B cell (primary cell): Measurements from ENCODE around the gene SLC24A3. TPM values are rescaled to one million over a fixed set of nuclear protein-coding genes. Genes with fewer than 3 reads are reported as not detected.

Source experiments
- ATAC-seq: fragments of 200-7000 bp; cut with Tn5 transposase; one replicate; pipeline ENCODE4 v1.10.0; 2021; ENCODE audit warnings: low read depth, mild to moderate bottlenecking, moderate number of reproducible peaks, moderate library complexity
- CTCF ChIA-PET: fragments of 350-600 bp; sonication (Branson Sonifier 250); formaldehyde crosslinking; loops from one replicate; lab custom pipeline; 2021; ENCODE audit warnings: antibody characterized with exemption, inconsistent platforms; lab: Charles Lee
- POLR2A ChIA-PET: fragments of 350-600 bp; sonication (Branson Sonifier 250); formaldehyde crosslinking; loops from one replicate; lab custom pipeline; 2021; ENCODE audit warnings: antibody characterized with exemption; lab: Charles Lee
- DNase-seq: peaks from one replicate; pipeline ENCODE4 v3.0.0; 2013
- H2AFZ ChIP-seq: 2 replicates; pipeline ENCODE4 v1.6.1; 2012; ENCODE audit warnings: mild to moderate bottlenecking, low read depth, low read length; ENCODE audit not compliant: insufficient read depth, poor library complexity, severe bottlenecking
- H3K27ac ChIP-seq, 2 donors: 1 replicate in 1 of 2; 2 replicates in 1 of 2; pipeline ENCODE4 v1.5.1; 2012 to 2013; ENCODE audit warnings: low read length in 2 of 2, mild to moderate bottlenecking in 2 of 2, moderate library complexity in 1 of 2
- H3K27me3 ChIP-seq, 4 experiments: fragments of 200-600 bp in 1 of 4; sonication (generic) in 1 of 4; replicated peaks in 1 of 4; 1 replicate in 2 of 4; 2 replicates in 2 of 4; pipeline versions ENCODE4 v1.6.1 to v1.7.0; 2013 to 2016; ENCODE audit warnings: low read length in 3 of 4, mild to moderate bottlenecking in 2 of 4, mixed read lengths in 1 of 4, moderate library complexity in 1 of 4; ENCODE audit not compliant: insufficient read depth in 4 of 4, control insufficient read depth in 3 of 4; ENCODE audit errors: control extremely low read depth in 1 of 4
- H3K36me3 ChIP-seq, 2 experiments: replicated peaks in 1 of 2; 1 replicate in 1 of 2; 2 replicates in 1 of 2; pipeline versions ENCODE4 v1.6.1 to v1.7.1; 2013; ENCODE audit warnings: low read length in 1 of 2; ENCODE audit not compliant: insufficient read depth in 2 of 2, control insufficient read depth in 1 of 2; ENCODE audit errors: control extremely low read depth in 1 of 2, extremely low read depth in 1 of 2
- H3K4me1 ChIP-seq, 2 donors: fragments of 200-600 bp in 1 of 2; sonication (generic) in 1 of 2; 1 replicate in 1 of 2; 2 replicates in 1 of 2; pipeline versions ENCODE4 v1.5.1 to v1.6.1; 2013 to 2017; ENCODE audit warnings: low read length in 2 of 2; ENCODE audit not compliant: control insufficient read depth in 2 of 2, insufficient read depth in 2 of 2
- H3K4me2 ChIP-seq: replicated peaks from 2 replicates; pipeline ENCODE3; 2012; ENCODE audit warnings: mild to moderate bottlenecking, low read depth, low read length; ENCODE audit not compliant: poor library complexity, severe bottlenecking
- H3K4me3 ChIP-seq, 5 experiments: fragments of 200-600 bp in 1 of 5; sonication (generic) in 1 of 5; 1 replicate in 3 of 5; 2 replicates in 2 of 5; pipeline versions ENCODE4 v1.5.1 to v1.7.0; 2011 to 2016; ENCODE audit warnings: low read length in 4 of 5, mild to moderate bottlenecking in 4 of 5, low read depth in 2 of 5, control low read depth in 1 of 5, moderate library complexity in 1 of 5; ENCODE audit not compliant: insufficient read depth in 1 of 5; ENCODE audit errors: control extremely low read depth in 1 of 5, extremely low read depth in 1 of 5
- H3K79me2 ChIP-seq: fragments of 200-600 bp; sonication (generic); one replicate; pipeline ENCODE4 v1.6.0; 2016; ENCODE audit warnings: low read length; ENCODE audit not compliant: control insufficient read depth, insufficient read depth
- H3K9ac ChIP-seq: fragments of 200-600 bp; sonication (generic); 2 replicates; pipeline ENCODE4 v1.6.1; 2017; ENCODE audit warnings: mild to moderate bottlenecking, low read length, moderate library complexity
- H3K9me3 ChIP-seq, 3 donors: one replicate each; pipeline versions ENCODE4 v1.6.1 to v1.7.1; 2013; ENCODE audit warnings: low read length in 2 of 3; ENCODE audit not compliant: control insufficient read depth in 2 of 3, insufficient read depth in 1 of 3; ENCODE audit errors: control extremely low read depth in 1 of 3
- H4K20me1 ChIP-seq: 2 replicates; pipeline ENCODE4 v1.6.0; 2012; ENCODE audit warnings: mild to moderate bottlenecking, low read length; ENCODE audit not compliant: insufficient read depth, control insufficient read depth, poor library complexity, severe bottlenecking
- H3K27ac Mint-ChIP-seq: one replicate; pipeline ENCODE4 v1.8.0; 2021; ENCODE audit warnings: mixed read lengths
- H3K27me3 Mint-ChIP-seq: one replicate; pipeline ENCODE4 v1.8.0; 2021; ENCODE audit warnings: mixed read lengths
- H3K4me1 Mint-ChIP-seq: one replicate; pipeline ENCODE4 v1.8.0; 2021; ENCODE audit warnings: mixed read lengths
- H3K4me3 Mint-ChIP-seq: one replicate; pipeline ENCODE4 v1.8.0; 2021; ENCODE audit warnings: mixed read lengths
- H3K9me3 Mint-ChIP-seq: one replicate; pipeline ENCODE4 v1.8.0; 2022; ENCODE audit warnings: mixed read lengths; ENCODE audit not compliant: insufficient read depth
- CTCF ChIP-seq: fragments of 200-600 bp; IDR thresholded peaks from one replicate; pipeline ENCODE4 v1.8.0; 2022; ENCODE audit warnings: antibody characterized with exemption, mild to moderate bottlenecking
- EZH2 ChIP-seq: IDR thresholded peaks from 2 replicates; pipeline ENCODE4 v1.6.1; 2012; ENCODE audit warnings: borderline replicate concordance, low read depth, mild to moderate bottlenecking, moderate library complexity, low read length; ENCODE audit not compliant: insufficient read depth, poor library complexity, severe bottlenecking
- WGBS: methylation state at CpG from one replicate; pipeline ENCODE4 v1.1.5; 2013; ENCODE audit warnings: missing lambda C conversion rate; ENCODE audit not compliant: insufficient coverage; 5-methylcytosine and 5-hydroxymethylcytosine counted together
- intact Hi-C: fragments of 100-400 bp; cut with micrococcal nuclease; formaldehyde crosslinking; loops from one replicate; pipeline ENCODE4 v1.10.0; 2022
- polyA plus RNA-seq: library from polyadenylated mRNA; depleted of rRNA; stranded (reverse); fragments of >200 nt; gene quantifications from 2 replicates; pipeline ENCODE4 v1.2.3, GENCODE V29; 2012
- total RNA-seq, 2 donors: library from RNA; stranded (reverse); fragments of 120-200 nt in 1 of 2; gene quantifications; 1 replicate in 1 of 2; 2 replicates in 1 of 2; pipeline versions ENCODE4 v1.2.3 to v1.2.4, GENCODE V29; 2013 to 2022

The SLC24A3 gene
- total and polyA plus RNA-seq, 2 donors (not counting 1 experiment from before 2014, with no cell fraction given), result not detected

- no peaks in the 10 kb centered on the region for H3K36me3 ChIP-seq
- H4K20me1 ChIP-seq, result no peaks in the 10 kb centered on the region
- no peaks in the 10 kb centered on the region for H3K4me1 Mint-ChIP-seq
- no peaks in the 10 kb centered on the region for H3K9me3 Mint-ChIP-seq
- TF ChIP-seq EZH2 (no peak), CTCF (no peak)
- intact Hi-C loops, result no loop called here
- no peaks in the 10 kb centered on the region for H3K27me3 ChIP-seq
- H3K27ac ChIP-seq, result no peak overlapping the region
- no peak overlapping the region for H3K4me3 Mint-ChIP-seq
- no peak for ATAC-seq
- 85% methylated on average over 4 of the region's 4 CpGs for WGBS
- H3K27me3 Mint-ChIP-seq, result no peaks in the 10 kb centered on the region
- ChIA-PET CTCF (no interaction called here), POLR2A (no interaction called here)
- no peak for DNase-seq
- H3K4me3 ChIP-seq, result no peak overlapping the region
- H3K4me2 ChIP-seq, result no peak overlapping the region
- H3K9me3 ChIP-seq, result no peaks in the 10 kb centered on the region
- H3K79me2 ChIP-seq, result no peaks in the 10 kb centered on the region
- no peak overlapping the region for H2AFZ ChIP-seq
- no peak overlapping the region for H3K9ac ChIP-seq
- no peak overlapping the region for H3K27ac Mint-ChIP-seq
- H3K4me1 ChIP-seq, result no peaks in the 10 kb centered on the region
Measured at GRCh38 chr20:19547547-19547946, 335.1 kb downstream of the SLC24A3 start.

GRCh38 chr20:19549896-19550295, 337.5 kb downstream of the SLC24A3 start:
- H3K27ac Mint-ChIP-seq, result no peak overlapping the region

More at GRCh38 chr20:19549896-19550295, 337.5 kb downstream of the SLC24A3 start:
- Histone ChIP-seq H3K36me3 (no peaks in the 10 kb centered on the region), H2AFZ (no peak overlapping the region), H3K4me1 (no peaks in the 10 kb centered on the region), H3K4me2 (no peak overlapping the region), H3K27me3 (no peaks in the 10 kb centered on the region), H3K4me3 (no peak overlapping the region), H3K9me3 (no peaks in the 10 kb centered on the region), H4K20me1 (no peaks in the 10 kb centered on the region), H3K79me2 (no peaks in the 10 kb centered on the region), H3K27ac (no peak overlapping the region), H3K9ac (no peak overlapping the region)
- ChIA-PET CTCF (no interaction called here), POLR2A (no interaction called here)
- no peak for TF ChIP-seq EZH2
- TF ChIP-seq CTCF, result no peak
- H3K4me1 Mint-ChIP-seq, result no peaks in the 10 kb centered on the region
- DNase-seq (no peak), ATAC-seq (no peak)
- H3K27me3 Mint-ChIP-seq, result no peaks in the 10 kb centered on the region
- no peak overlapping the region for H3K4me3 Mint-ChIP-seq
- H3K9me3 Mint-ChIP-seq, result no peaks in the 10 kb centered on the region
- intact Hi-C loops, result no loop called here
